ENCODE results near the gene GPR176.
A peak's percentile ranks its signal among the peaks of the same experiment; 100 is the strongest.

GPR176 gene

DNA sequence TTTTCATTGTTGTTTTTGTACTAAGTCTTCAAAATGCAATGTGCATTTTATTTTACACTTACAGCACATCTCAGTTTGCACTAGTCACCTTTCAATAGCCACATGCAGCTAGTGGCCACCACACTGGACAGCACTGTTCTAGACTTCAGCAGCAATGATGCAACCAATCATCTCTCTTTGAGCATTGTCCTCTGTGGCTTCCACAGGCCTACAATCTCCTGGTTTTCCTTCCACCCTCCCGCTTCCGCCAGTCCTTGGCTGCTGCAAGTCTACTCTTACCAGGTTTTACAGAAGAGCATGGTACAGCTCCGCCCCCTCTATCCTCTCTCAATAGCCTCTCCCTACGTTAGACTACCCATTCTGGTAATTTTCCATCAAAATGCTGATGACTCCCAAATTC, 112.3 kb downstream of the GPR176 start:
- Histone ChIP-seq H3K27ac (no peak overlapping the region), H3K27me3 (replicated peaks) (no peaks in the 10 kb centered on the region), H3K4me3 (ENCODE audit: low read depth, low read length) (no peak overlapping the region), H3K36me3 (replicated peaks) (no peaks in the 10 kb centered on the region)
- TF ChIP-seq CTCF (IDR thresholded peaks at IDR 0.05; ENCODE audit: low read depth, low read length, missing control alignments) = no peak
- no peak for DNase-seq
- in situ Hi-C loops (cut with HindIII; ENCODE audit: low pct_ligation_motif_present, low sequenced_read_pairs) = no loop called here

DNA sequence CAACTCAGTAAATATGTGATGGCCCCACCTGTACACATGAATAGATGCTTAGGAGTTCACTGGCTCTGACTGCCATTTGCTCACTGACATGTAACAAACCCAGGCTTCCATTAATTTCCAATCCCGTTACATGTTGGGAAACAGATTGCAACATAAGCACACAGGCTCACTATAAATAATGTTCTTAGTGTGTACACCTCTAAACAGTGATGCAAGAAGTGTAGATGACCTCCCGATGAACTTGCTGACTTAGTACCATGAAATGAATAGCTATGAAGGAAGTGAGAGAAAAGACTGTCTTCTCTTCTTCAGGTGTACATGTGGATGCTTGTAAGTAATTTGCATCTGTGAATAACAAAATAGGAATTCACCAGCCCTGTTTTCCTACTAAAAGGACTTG, 116.0 kb downstream of the GPR176 start:
- Histone ChIP-seq H3K27ac (no peak overlapping the region), H3K4me3 (ENCODE audit: low read depth, low read length) (no peak overlapping the region), H3K36me3 (replicated peaks) (peaks cover 11% of the 10 kb centered on the region), H3K27me3 (replicated peaks) (no peaks in the 10 kb centered on the region)
- in situ Hi-C loops (cut with HindIII; ENCODE audit: low pct_ligation_motif_present, low sequenced_read_pairs) = no loop called here
- no peak for TF ChIP-seq CTCF (IDR thresholded peaks at IDR 0.05; ENCODE audit: low read depth, low read length, missing control alignments)
- peak; percentile 26 for DNase-seq

- TF ChIP-seq CTCF (IDR thresholded peaks at IDR 0.05; ENCODE audit: low read depth, low read length, missing control alignments) = no peak
- in situ Hi-C loops (cut with HindIII; ENCODE audit: low pct_ligation_motif_present, low sequenced_read_pairs) = no loop called here
- Histone ChIP-seq H3K4me3 (ENCODE audit: low read depth, low read length) (no peak overlapping the region), H3K27ac (no peak overlapping the region), H3K36me3 (replicated peaks) (peaks cover 11% of the 10 kb centered on the region), H3K27me3 (replicated peaks) (no peaks in the 10 kb centered on the region)
- no peak for DNase-seq
Observed at GRCh38 chr15:39803016-39803415, 117.0 kb downstream of the GPR176 start.

DNA sequence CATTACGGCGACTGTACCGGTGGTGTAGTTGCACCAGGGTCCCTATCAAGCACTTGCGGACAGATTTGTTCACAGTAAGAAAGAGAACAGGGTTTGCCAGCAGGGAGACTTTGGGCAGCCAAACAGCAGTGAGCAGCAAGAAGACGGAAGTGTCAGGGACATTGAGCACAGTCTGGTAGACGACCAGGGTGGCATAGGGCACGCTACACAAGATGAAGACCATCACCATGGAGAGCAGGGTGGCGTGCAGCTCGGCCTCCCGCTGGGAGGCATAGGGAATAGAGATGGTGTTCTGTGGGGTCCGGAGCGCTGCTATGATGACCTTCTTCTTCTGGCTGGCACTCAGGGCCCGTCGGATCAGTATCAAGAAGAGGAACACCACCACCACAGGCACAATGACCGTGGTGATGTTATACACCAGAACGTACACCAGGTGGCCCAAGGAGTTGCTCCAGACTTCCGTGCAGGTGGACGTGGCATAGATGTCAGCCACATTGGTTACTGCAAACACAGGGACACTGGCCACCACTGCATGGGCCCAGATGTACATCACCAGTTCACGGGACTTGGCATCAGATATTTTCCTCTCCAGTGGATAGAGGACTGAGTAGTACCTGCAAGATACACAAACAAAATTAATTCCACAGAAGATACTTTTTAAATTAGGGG, 118.3 kb downstream of the GPR176 start:
- no peaks in the 10 kb centered on the region for H3K27me3 ChIP-seq (replicated peaks)

GRCh38 chr15:39799552-39800011, 120.5 kb downstream of the GPR176 start:
- in situ Hi-C loops (cut with HindIII; ENCODE audit: low pct_ligation_motif_present, low sequenced_read_pairs) = no loop called here
- Histone ChIP-seq H3K4me3 (ENCODE audit: low read depth, low read length) (no peak overlapping the region), H3K27ac (no peak overlapping the region), H3K36me3 (replicated peaks) (peaks cover 11% of the 10 kb centered on the region), H3K27me3 (replicated peaks) (no peaks in the 10 kb centered on the region)
- TF ChIP-seq CTCF (IDR thresholded peaks at IDR 0.05; ENCODE audit: low read depth, low read length, missing control alignments) = no peak
- no peak for DNase-seq

More for the DNA sequence above, 118.3 kb downstream of the GPR176 start:
- no peak overlapping the region for H3K4me3 ChIP-seq (ENCODE audit: low read depth, low read length)
- H3K27ac ChIP-seq = no peak overlapping the region
- in situ Hi-C loops (cut with HindIII; ENCODE audit: low pct_ligation_motif_present, low sequenced_read_pairs) = no loop called here
- H3K36me3 ChIP-seq (replicated peaks) = peaks cover 11% of the 10 kb centered on the region
- peak; percentile 64 for TF ChIP-seq CTCF (IDR thresholded peaks at IDR 0.05; ENCODE audit: low read depth, low read length, missing control alignments)
- no peak for DNase-seq

DNA sequence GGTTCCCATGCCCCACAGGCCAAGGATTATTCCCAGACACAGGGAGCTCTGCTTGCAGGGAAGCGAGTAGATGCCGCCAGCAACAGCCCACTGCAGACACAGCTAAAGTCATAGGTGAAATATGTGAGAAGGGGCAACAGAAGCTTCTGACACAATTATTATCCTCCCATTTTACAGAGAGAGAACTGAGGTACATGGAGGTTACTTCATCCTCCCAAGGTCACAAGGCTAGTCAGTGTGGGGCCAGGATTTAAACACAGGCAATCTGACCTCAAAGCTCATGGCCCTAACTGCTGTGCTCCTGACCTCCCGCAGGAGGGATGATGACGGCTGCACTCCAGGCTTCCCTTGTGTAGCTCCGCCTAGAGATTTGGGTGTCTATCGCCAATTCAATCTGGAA, 121.7 kb downstream of the GPR176 start:
- TF ChIP-seq CTCF (IDR thresholded peaks at IDR 0.05; ENCODE audit: low read depth, low read length, missing control alignments) = no peak
- Histone ChIP-seq H3K27ac (no peak overlapping the region), H3K4me3 (ENCODE audit: low read depth, low read length) (no peak overlapping the region), H3K27me3 (replicated peaks) (no peaks in the 10 kb centered on the region), H3K36me3 (replicated peaks) (peaks cover 11% of the 10 kb centered on the region)
- in situ Hi-C loops (cut with HindIII; ENCODE audit: low pct_ligation_motif_present, low sequenced_read_pairs) = no loop called here
- DNase-seq = no peak

Measured in brain microvascular endothelial cell (primary cell).